Measurements from ENCODE around the gene DPP10.

DPP10 gene

GRCh38 chr2:115219296-115219695, 776.9 kb downstream of the DPP10 start:
- no peak overlapping the region for H3K4me3 ChIP-seq (ENCODE audit: low read length)
- TF ChIP-seq CTCF (conservative IDR thresholded peaks at IDR 0.05; ENCODE audit: low read length), result no peak
- no peak for DNase-seq (ENCODE audit: low read depth)

- TF ChIP-seq CTCF (conservative IDR thresholded peaks at IDR 0.05; ENCODE audit: low read length), result no peak
- H3K4me3 ChIP-seq (ENCODE audit: low read length), result no peak overlapping the region
- DNase-seq (ENCODE audit: low read depth), result no peak
These were observed 791.7 kb downstream of the DPP10 start for GRCh38 chr2:115234186-115234585.

- H3K4me3 ChIP-seq (ENCODE audit: low read length), result no peak overlapping the region
- no peak for TF ChIP-seq CTCF (conservative IDR thresholded peaks at IDR 0.05; ENCODE audit: low read length)
- no peak for DNase-seq (ENCODE audit: low read depth)
These were observed 792.3 kb downstream of the DPP10 start for GRCh38 chr2:115234737-115235136.

- TF ChIP-seq CTCF (conservative IDR thresholded peaks at IDR 0.05; ENCODE audit: low read length), result no peak
- DNase-seq (ENCODE audit: low read depth), result no peak
- H3K4me3 ChIP-seq (ENCODE audit: low read length), result no peak overlapping the region
These were observed 805.6 kb downstream of the DPP10 start for GRCh38 chr2:115248066-115248465.

- DNase-seq (ENCODE audit: low read depth), result no peak
- no peak for TF ChIP-seq CTCF (conservative IDR thresholded peaks at IDR 0.05; ENCODE audit: low read length)
- no peak overlapping the region for H3K4me3 ChIP-seq (ENCODE audit: low read length)
These were observed 834.9 kb downstream of the DPP10 start for GRCh38 chr2:115277366-115277765.

GRCh38 chr2:115285416-115285815, 843.0 kb downstream of the DPP10 start:
- TF ChIP-seq CTCF (conservative IDR thresholded peaks at IDR 0.05; ENCODE audit: low read length), result no peak

GRCh38 chr2:115290478-115290877, 848.0 kb downstream of the DPP10 start:
- TF ChIP-seq CTCF (conservative IDR thresholded peaks at IDR 0.05; ENCODE audit: low read length), result no peak
- no peak overlapping the region for H3K4me3 ChIP-seq (ENCODE audit: low read length)
- DNase-seq (ENCODE audit: low read depth), result no peak

More at GRCh38 chr2:115285416-115285815, 843.0 kb downstream of the DPP10 start:
- DNase-seq (ENCODE audit: low read depth), result no peak
- H3K4me3 ChIP-seq (ENCODE audit: low read length), result no peak overlapping the region
